GM12878 (cell line): ENCODE data around the gene ZNF227. TPM values are rescaled to one million over a fixed set of nuclear protein-coding genes. Genes with fewer than 3 reads are reported as not detected.

Experiments
- ATAC-seq: fragments of 200-7000 bp; cut with Tn5 transposase; 3 replicates; pipeline ENCODE4 v1.9.1; 2020; ENCODE audit warnings: mild to moderate bottlenecking, moderate library complexity
- BruUV-seq: library from RNA; stranded (reverse); fragments of 400-500 nt; replicated peaks from 2 replicates; lab custom pipeline; 2021; lab: Mats Ljungman, UMichigan
- CTCF ChIA-PET: fragments of 300-600 bp; sonication (Branson Sonifier 250); formaldehyde crosslinking; extraction: SDS; loops from one replicate; lab custom pipeline; 2021; ENCODE audit warnings: inconsistent platforms; lab: Yijun Ruan, JAX
- POLR2A ChIA-PET: fragments of 350-600 bp; formaldehyde crosslinking; extraction: SDS; loops from one replicate; lab custom pipeline; 2021; ENCODE audit warnings: inconsistent platforms; lab: Charles Lee
- RAD21 ChIA-PET: fragments of 300-600 bp; sonication (Branson Sonifier 250); formaldehyde crosslinking; loops from one replicate; lab custom pipeline; 2023; ENCODE audit warnings: antibody characterized with exemption; ENCODE audit not compliant: unreplicated experiment; lab: Charles Lee
- SMC1A ChIA-PET: fragments of 300-600 bp; sonication (Branson Sonifier 250); formaldehyde crosslinking; loops from one replicate; lab custom pipeline; 2023; ENCODE audit not compliant: unreplicated experiment, uncharacterized antibody; lab: Charles Lee
- DNase-seq: peaks from one replicate; pipeline ENCODE4 v3.0.0-alpha.2; 2011; ENCODE audit warnings: low read depth, low spot score
- FAIRE-seq: peaks from 3 replicates; lab custom pipeline; 2011; peaks lifted over from hg19 to GRCh38; lab: Jason Lieb, UNC
- H2AFZ ChIP-seq: 2 replicates; pipeline ENCODE4 v1.6.0; 2011; ENCODE audit warnings: low read depth, low read length, control low read depth; ENCODE audit not compliant: control insufficient read depth
- H3K27ac ChIP-seq: 2 replicates; pipeline ENCODE4 v1.5.1; 2011; ENCODE audit warnings: control low read depth; ENCODE audit not compliant: control insufficient read depth, insufficient read depth
- H3K27me3 ChIP-seq, 2 experiments: replicated peaks in 1 of 2; 2 replicates each; pipeline versions ENCODE4 v1.6.0 to v1.6.1; 2011; ENCODE audit warnings: low read length in 1 of 2; ENCODE audit not compliant: control insufficient read depth in 2 of 2, insufficient read depth in 2 of 2
- H3K36me3 ChIP-seq, 2 experiments: 2 replicates each; pipeline ENCODE4 v1.5.1; 2011; ENCODE audit warnings: low read length in 1 of 2; ENCODE audit not compliant: control insufficient read depth in 2 of 2, insufficient read depth in 2 of 2
- H3K4me1 ChIP-seq: 2 replicates; pipeline ENCODE4 v1.6.1; 2011; ENCODE audit warnings: mild to moderate bottlenecking, low read length, moderate library complexity, mixed read lengths; ENCODE audit not compliant: control insufficient read depth, insufficient read depth
- H3K4me2 ChIP-seq: 2 replicates; pipeline ENCODE4 v1.6.0; 2011; ENCODE audit warnings: control low read depth; ENCODE audit not compliant: control insufficient read depth, insufficient read depth
- H3K4me3 ChIP-seq: fragments of 200-600 bp; sonication (generic); 2 replicates; pipeline ENCODE4 v1.5.1; 2016
- H3K79me2 ChIP-seq: 2 replicates; pipeline ENCODE4 v1.6.0; 2011; ENCODE audit warnings: low read length; ENCODE audit not compliant: control insufficient read depth, insufficient read depth
- H3K9ac ChIP-seq: 2 replicates; pipeline ENCODE4 v1.8.0; 2011; ENCODE audit warnings: low read length, control low read depth, mixed read lengths; ENCODE audit not compliant: control insufficient read depth, insufficient read depth
- H3K9me3 ChIP-seq: replicated peaks from 3 replicates; pipeline ENCODE4 v1.5.1; 2011; ENCODE audit warnings: mild to moderate bottlenecking, low read length; ENCODE audit not compliant: control insufficient read depth, insufficient read depth
- H4K20me1 ChIP-seq: 2 replicates; pipeline ENCODE4 v1.6.0; 2011; ENCODE audit not compliant: control insufficient read depth, insufficient read depth
- ATF3 ChIP-seq: IDR thresholded peaks from 2 replicates; pipeline ENCODE4 v1.6.1; 2011; ENCODE audit warnings: low read depth, mild to moderate bottlenecking, low read length, moderate library complexity, borderline replicate concordance; ENCODE audit errors: extremely low read depth
- BCL11A ChIP-seq: IDR thresholded peaks from 2 replicates; pipeline ENCODE4 v1.6.1; 2011; ENCODE audit warnings: low read depth, low read length
- CHD2 ChIP-seq: IDR thresholded peaks from 2 replicates; pipeline ENCODE4 v1.6.1; 2011; ENCODE audit warnings: low read depth, low read length, improper control_type of control experiment, borderline replicate concordance
- CREB1 ChIP-seq: IDR thresholded peaks from 2 replicates; pipeline ENCODE4 v1.6.1; 2012; ENCODE audit warnings: low read depth, mild to moderate bottlenecking, inconsistent platforms
- GABPA ChIP-seq: IDR thresholded peaks from 2 replicates; pipeline ENCODE4 v1.6.1; 2014; ENCODE audit warnings: antibody characterized with exemption, low read depth, mild to moderate bottlenecking, inconsistent platforms
- IRF4 ChIP-seq: IDR thresholded peaks from 2 replicates; pipeline ENCODE4 v1.6.1; 2011; ENCODE audit warnings: low read depth, low read length
- NR2C1 ChIP-seq: fragments of 450-650 bp; IDR thresholded peaks from 2 replicates; pipeline ENCODE4 v1.6.1; 2017; ENCODE audit warnings: antibody characterized with exemption, mild to moderate bottlenecking, moderate library complexity
- RBBP5 ChIP-seq: fragments of 200-600 bp; sonication (generic); conservative IDR thresholded peaks from 2 replicates; pipeline ENCODE4 v1.6.1; 2016
- RFX5 ChIP-seq: IDR thresholded peaks from 2 replicates; pipeline ENCODE4 v1.6.1; 2011; ENCODE audit warnings: low read depth, low read length, improper control_type of control experiment
- USF1 ChIP-seq: IDR thresholded peaks from 2 replicates; pipeline ENCODE4 v1.6.1; 2011; ENCODE audit warnings: borderline replicate concordance, low read depth, mild to moderate bottlenecking, moderate library complexity, mixed read lengths, low read length; ENCODE audit not compliant: insufficient read depth; ENCODE audit errors: extremely low read length
- ZNF592 ChIP-seq: fragments of 450-650 bp; IDR thresholded peaks from 2 replicates; pipeline ENCODE4 v1.6.1; 2017; ENCODE audit warnings: mild to moderate bottlenecking, moderate library complexity
- WGBS: methylation state at CpG from one replicate; pipeline ENCODE4 v1.1.6; 2016; ENCODE audit warnings: low lambda C conversion rate; ENCODE audit not compliant: insufficient replicate concordance, insufficient coverage; ENCODE audit errors: missing lambda C conversion rate; 5-methylcytosine and 5-hydroxymethylcytosine counted together
- in situ Hi-C: fragments of 300-500 bp; cut with MboI; formaldehyde crosslinking; loops from 9 replicates; pipeline ENCODE4 v1.14.3; 2018; ENCODE audit warnings: mixed read lengths
- intact Hi-C: fragments of 100-400 bp; cut with micrococcal nuclease; formaldehyde crosslinking; loops from one replicate; pipeline ENCODE4 v1.14.2; 2022; ENCODE audit not compliant: unreplicated experiment
- polyA plus RNA-seq, 11 experiments: library from polyadenylated mRNA; depleted of rRNA in 4 of 11; unstranded in 6 of 11; stranded (reverse) in 5 of 11; fragments of >200 nt; fragmentation: Nextera tagmentation in 4 of 11; fragmentation: Illumina TruSeq in 1 of 11; extraction: Ambion mirVana in 4 of 11; extraction: Trizol in 1 of 11; gene quantifications; 1 replicate in 1 of 11; 2 replicates in 10 of 11; pipeline versions ENCODE4 v1.2.1 to v1.2.3, GENCODE V29; 2011 to 2016; ENCODE audit warnings: inconsistent platforms in 2 of 11, missing spikeins in 2 of 11, low read depth in 1 of 11
- total RNA-seq, 4 experiments: library from RNA; depleted of rRNA in 3 of 4; stranded (reverse); fragments of >200 nt in 3 of 4; fragmentation: Illumina TruSeq in 1 of 4; extraction: Trizol in 1 of 4; gene quantifications; 2 replicates each; pipeline versions ENCODE4 v1.2.1 to v1.2.3, GENCODE V29; 2013 to 2021
- TF ChIP-seq, protein P1 (sequence below): fragments of 450-650 bp; IDR thresholded peaks from 2 replicates; pipeline ENCODE4 v1.6.1; 2017; ENCODE audit warnings: borderline replicate concordance
- TF ChIP-seq, protein P2 (sequence below), 3 experiments: IDR thresholded peaks in 2 of 3; conservative IDR thresholded peaks in 1 of 3; 2 replicates each; pipeline ENCODE4 v1.5.1; 2011; ENCODE audit warnings: low read depth in 3 of 3, low read length in 3 of 3, mild to moderate bottlenecking in 3 of 3, control low read depth in 2 of 3, moderate library complexity in 2 of 3, inconsistent platforms in 1 of 3, mixed read lengths in 1 of 3; ENCODE audit not compliant: control insufficient read depth in 2 of 3, insufficient read depth in 1 of 3; ENCODE audit errors: extremely low read depth in 1 of 3

ZNF227 gene
- total and polyA plus RNA-seq, 10 of the 15 experiments (the other 5 are each of a cell fraction or from before 2014, with no cell fraction given): 4.3 to 22.9 (median 13.0) TPM

GRCh38 chr19:44282846-44283245, 70.5 kb downstream of the ZNF227 start:
- 61% methylated on average over 3 of the region's 3 CpGs for WGBS
- Histone ChIP-seq H3K27me3 (no peaks in the 10 kb centered on the region), H3K9me3 (no peaks in the 10 kb centered on the region; the same call in 2 of the 3 replicates), H3K4me3 (no peak overlapping the region), H3K4me1 (no peaks in the 10 kb centered on the region), H3K27ac (no peak overlapping the region), H3K9ac (no peak overlapping the region), H3K4me2 (no peak overlapping the region), H3K79me2 (no peaks in the 10 kb centered on the region)
- in situ Hi-C loops: no loop called here
- FAIRE-seq (no peak), ATAC-seq (no peak)
- intact Hi-C loops: no loop called here
- TF ChIP-seq USF1 (no peak), RFX5 (no peak), CREB1 (no peak), CHD2 (no peak), NR2C1 (no peak), GABPA (no peak), ZNF592 (no peak), ATF3 (no peak), IRF4 (no peak), RBBP5 (no peak), BCL11A (no peak)
- TF ChIP-seq, protein P1, sequence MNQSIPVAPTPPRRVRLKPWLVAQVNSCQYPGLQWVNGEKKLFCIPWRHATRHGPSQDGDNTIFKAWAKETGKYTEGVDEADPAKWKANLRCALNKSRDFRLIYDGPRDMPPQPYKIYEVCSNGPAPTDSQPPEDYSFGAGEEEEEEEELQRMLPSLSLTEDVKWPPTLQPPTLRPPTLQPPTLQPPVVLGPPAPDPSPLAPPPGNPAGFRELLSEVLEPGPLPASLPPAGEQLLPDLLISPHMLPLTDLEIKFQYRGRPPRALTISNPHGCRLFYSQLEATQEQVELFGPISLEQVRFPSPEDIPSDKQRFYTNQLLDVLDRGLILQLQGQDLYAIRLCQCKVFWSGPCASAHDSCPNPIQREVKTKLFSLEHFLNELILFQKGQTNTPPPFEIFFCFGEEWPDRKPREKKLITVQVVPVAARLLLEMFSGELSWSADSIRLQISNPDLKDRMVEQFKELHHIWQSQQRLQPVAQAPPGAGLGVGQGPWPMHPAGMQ: no peak
- TF ChIP-seq, protein P2, sequence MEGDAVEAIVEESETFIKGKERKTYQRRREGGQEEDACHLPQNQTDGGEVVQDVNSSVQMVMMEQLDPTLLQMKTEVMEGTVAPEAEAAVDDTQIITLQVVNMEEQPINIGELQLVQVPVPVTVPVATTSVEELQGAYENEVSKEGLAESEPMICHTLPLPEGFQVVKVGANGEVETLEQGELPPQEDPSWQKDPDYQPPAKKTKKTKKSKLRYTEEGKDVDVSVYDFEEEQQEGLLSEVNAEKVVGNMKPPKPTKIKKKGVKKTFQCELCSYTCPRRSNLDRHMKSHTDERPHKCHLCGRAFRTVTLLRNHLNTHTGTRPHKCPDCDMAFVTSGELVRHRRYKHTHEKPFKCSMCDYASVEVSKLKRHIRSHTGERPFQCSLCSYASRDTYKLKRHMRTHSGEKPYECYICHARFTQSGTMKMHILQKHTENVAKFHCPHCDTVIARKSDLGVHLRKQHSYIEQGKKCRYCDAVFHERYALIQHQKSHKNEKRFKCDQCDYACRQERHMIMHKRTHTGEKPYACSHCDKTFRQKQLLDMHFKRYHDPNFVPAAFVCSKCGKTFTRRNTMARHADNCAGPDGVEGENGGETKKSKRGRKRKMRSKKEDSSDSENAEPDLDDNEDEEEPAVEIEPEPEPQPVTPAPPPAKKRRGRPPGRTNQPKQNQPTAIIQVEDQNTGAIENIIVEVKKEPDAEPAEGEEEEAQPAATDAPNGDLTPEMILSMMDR (IDR thresholded peaks at IDR 0.05 in 2 of 3, conservative IDR thresholded peaks at IDR 0.05 in 1 of 3; ENCODE audit: control insufficient read depth in 2 of 3, extremely low read depth in 1 of 3, insufficient read depth in 1 of 3, low read depth in 3 of 3, low read length in 3 of 3): no peak
- TF ChIP-seq, all 136 proteins: peak for 0
- ChIA-PET SMC1A (interaction anchor here (1.3 kb wide), 1 partner anchor 10 kb away, joined by 3 read pairs; no protein-coding TSS in a partner anchor), POLR2A (no interaction called here), RAD21 (no interaction called here), CTCF (interaction anchor here (0.6 to 1.7 kb wide), 2 partner anchors 10 to 69 kb away, joined by 3 to 7 read pairs; no protein-coding TSS in a partner anchor)
- Histone ChIP-seq H4K20me1 (no peaks in the 10 kb centered on the region), H3K36me3 (peaks cover 0 to 8% of the 10 kb centered on the region in 2 experiments; a peak in 3 of 4 replicates), H2AFZ (no peak overlapping the region)
- BruUV-seq: no TSS peak
- no peak for DNase-seq
